GM20000 (cell line): ENCODE results near the gene INHBB.
"Not testable (repeated sequence)": the region's sequence is repeated elsewhere in the genome, so short reads cannot be mapped to it uniquely, and the experiment has no call there.

Source experiments
- DNase-seq: peaks from one replicate; pipeline ENCODE4 v3.0.0; 2012; ENCODE audit warnings: low spot score
- CTCF ChIP-seq: IDR thresholded peaks from 2 replicates; pipeline ENCODE4 v1.5.1; 2012; ENCODE audit warnings: mild to moderate bottlenecking, control low read depth; ENCODE audit errors: extremely low read depth, missing control alignments

INHBB gene

GRCh38 chr2:120303177-120303576 lies 42.8 kb upstream of the INHBB start:
- no peak for DNase-seq
- TF ChIP-seq CTCF, result no peak

GRCh38 chr2:120305296-120305695 lies 40.6 kb upstream of the INHBB start:
- no peak for DNase-seq
- TF ChIP-seq CTCF, result no peak

GRCh38 chr2:120305937-120306490 lies 39.9 kb upstream of the INHBB start:
- DNase-seq, result no peak
- TF ChIP-seq CTCF, result no peak

GRCh38 chr2:120307482-120307881 lies 38.5 kb upstream of the INHBB start:
- no peak for DNase-seq
- no peak for TF ChIP-seq CTCF

GRCh38 chr2:120308038-120308910 lies 37.7 kb upstream of the INHBB start:
- peak; percentile 39 for DNase-seq
- TF ChIP-seq CTCF, result no peak

GRCh38 chr2:120310136-120310535 lies 35.8 kb upstream of the INHBB start:
- no peak for TF ChIP-seq CTCF
- DNase-seq, result peak; percentile 54

GRCh38 chr2:120310841-120311240 lies 35.1 kb upstream of the INHBB start:
- DNase-seq, result not testable (repeated sequence)

GRCh38 chr2:120312076-120312475 lies 33.9 kb upstream of the INHBB start:
- TF ChIP-seq CTCF, result no peak
- no peak for DNase-seq
